Esophagus muscularis mucosa (tissue), 4 donors: Measurements from ENCODE around the gene FTSJ1. TPM values are rescaled to one million over a fixed set of nuclear protein-coding genes. Genes with fewer than 3 reads are reported as not detected.

ENCODE experiments used
- DNase-seq: peaks from one replicate; pipeline ENCODE4 v3.0.0-alpha.2; 2017; ENCODE audit errors: extremely low spot score
- H3K27ac ChIP-seq, 4 donors: fragments of 200-600 bp; sonication (generic); replicated peaks in 1 of 4; 1 replicate in 3 of 4; 2 replicates in 1 of 4; pipeline ENCODE4 v1.5.1; 2016 to 2019; ENCODE audit warnings: mild to moderate bottlenecking in 1 of 4
- H3K27me3 ChIP-seq, 4 donors: fragments of 200-600 bp; sonication (generic); one replicate each; pipeline versions ENCODE4 v1.5.1 to v1.6.0; 2016 to 2019
- H3K36me3 ChIP-seq, 4 donors: fragments of 200-600 bp; sonication (generic); one replicate each; pipeline ENCODE4 v1.5.1; 2016 to 2019
- H3K4me1 ChIP-seq, 4 donors: fragments of 200-600 bp; sonication (generic); one replicate each; pipeline ENCODE4 v1.5.1; 2016 to 2019
- H3K4me3 ChIP-seq, 4 donors: fragments of 200-600 bp; sonication (generic); 1 replicate in 2 of 4; 2 replicates in 2 of 4; pipeline ENCODE4 v1.5.1; 2016 to 2019; ENCODE audit warnings: mild to moderate bottlenecking in 4 of 4, moderate library complexity in 1 of 4
- H3K9me3 ChIP-seq, 4 donors: fragments of 200-600 bp; sonication (generic); 1 replicate in 3 of 4; 2 replicates in 1 of 4; pipeline ENCODE4 v1.5.1; 2016 to 2019
- EP300 ChIP-seq: sonication (generic); formaldehyde crosslinking; IDR thresholded peaks from one replicate; pipeline ENCODE4 v1.6.1; 2017; ENCODE audit warnings: antibody characterized with exemption
- POLR2A ChIP-seq: fragments of 450-650 bp; IDR thresholded peaks from one replicate; pipeline ENCODE4 v1.6.1; 2017; ENCODE audit warnings: antibody characterized with exemption, moderate library complexity, mild to moderate bottlenecking, low read depth
- POLR2AphosphoS5 ChIP-seq, 2 donors: sonication (generic); formaldehyde crosslinking; IDR thresholded peaks; one replicate each; pipeline ENCODE4 v1.6.1; 2017; ENCODE audit warnings: antibody characterized with exemption in 2 of 2
- WGBS: methylation state at CpG from one replicate; pipeline ENCODE4 v1.1.5; 2018; 5-methylcytosine and 5-hydroxymethylcytosine counted together
- intact Hi-C: fragments of 100-400 bp; cut with DNase I; formaldehyde crosslinking; loops from one replicate; pipeline ENCODE4 v1.15.1; 2023
- total RNA-seq, 4 donors: library from RNA; depleted of rRNA; stranded (reverse); fragments of >200 nt; gene quantifications; one replicate each; pipeline versions ENCODE4 v1.1.0 to v1.2.1, GENCODE V29; 2016
- TF ChIP-seq, protein P1 (sequence below), 3 experiments: fragments of 200-600 bp in 2 of 3; fragments of 450-650 bp in 1 of 3; sonication (generic) in 2 of 3; IDR thresholded peaks; one replicate each; pipeline ENCODE4 v1.5.1; 2017 to 2019; ENCODE audit warnings: antibody characterized with exemption in 3 of 3, mild to moderate bottlenecking in 2 of 3, moderate library complexity in 1 of 3

Gene FTSJ1
- total RNA-seq, 4 donors from 2014 or later = 38.5 to 47.3 (median 43.9) TPM

DNA sequence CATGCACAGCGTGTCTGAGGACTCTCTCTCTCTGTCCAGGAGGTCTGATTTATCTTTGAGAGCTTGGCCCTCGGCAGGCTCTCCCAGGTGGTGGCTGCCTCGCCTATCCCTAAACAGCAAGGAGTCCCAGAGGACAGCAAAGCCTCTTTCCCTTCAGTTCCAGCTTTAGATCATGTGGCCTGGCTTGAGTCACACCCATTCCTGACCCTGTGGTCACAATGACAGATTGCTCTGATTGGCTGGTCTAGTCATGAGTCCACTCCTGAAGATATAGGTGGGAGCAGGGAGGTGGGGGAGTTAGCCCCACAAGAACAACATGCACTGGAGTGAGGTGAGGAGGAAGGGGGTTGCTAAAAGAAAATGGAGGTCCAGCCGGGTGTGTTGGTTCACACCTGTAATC is 20.7 kb downstream of the FTSJ1 start:
- no peak for DNase-seq
- TF ChIP-seq, protein P1, sequence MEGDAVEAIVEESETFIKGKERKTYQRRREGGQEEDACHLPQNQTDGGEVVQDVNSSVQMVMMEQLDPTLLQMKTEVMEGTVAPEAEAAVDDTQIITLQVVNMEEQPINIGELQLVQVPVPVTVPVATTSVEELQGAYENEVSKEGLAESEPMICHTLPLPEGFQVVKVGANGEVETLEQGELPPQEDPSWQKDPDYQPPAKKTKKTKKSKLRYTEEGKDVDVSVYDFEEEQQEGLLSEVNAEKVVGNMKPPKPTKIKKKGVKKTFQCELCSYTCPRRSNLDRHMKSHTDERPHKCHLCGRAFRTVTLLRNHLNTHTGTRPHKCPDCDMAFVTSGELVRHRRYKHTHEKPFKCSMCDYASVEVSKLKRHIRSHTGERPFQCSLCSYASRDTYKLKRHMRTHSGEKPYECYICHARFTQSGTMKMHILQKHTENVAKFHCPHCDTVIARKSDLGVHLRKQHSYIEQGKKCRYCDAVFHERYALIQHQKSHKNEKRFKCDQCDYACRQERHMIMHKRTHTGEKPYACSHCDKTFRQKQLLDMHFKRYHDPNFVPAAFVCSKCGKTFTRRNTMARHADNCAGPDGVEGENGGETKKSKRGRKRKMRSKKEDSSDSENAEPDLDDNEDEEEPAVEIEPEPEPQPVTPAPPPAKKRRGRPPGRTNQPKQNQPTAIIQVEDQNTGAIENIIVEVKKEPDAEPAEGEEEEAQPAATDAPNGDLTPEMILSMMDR (IDR thresholded peaks at IDR 0.05) = no peak
- TF ChIP-seq POLR2AphosphoS5 (IDR thresholded peaks at IDR 0.05) = no peak
- TF ChIP-seq POLR2A = no peak
- TF ChIP-seq EP300 = no peak
- intact Hi-C loops = no loop called here

DNA sequence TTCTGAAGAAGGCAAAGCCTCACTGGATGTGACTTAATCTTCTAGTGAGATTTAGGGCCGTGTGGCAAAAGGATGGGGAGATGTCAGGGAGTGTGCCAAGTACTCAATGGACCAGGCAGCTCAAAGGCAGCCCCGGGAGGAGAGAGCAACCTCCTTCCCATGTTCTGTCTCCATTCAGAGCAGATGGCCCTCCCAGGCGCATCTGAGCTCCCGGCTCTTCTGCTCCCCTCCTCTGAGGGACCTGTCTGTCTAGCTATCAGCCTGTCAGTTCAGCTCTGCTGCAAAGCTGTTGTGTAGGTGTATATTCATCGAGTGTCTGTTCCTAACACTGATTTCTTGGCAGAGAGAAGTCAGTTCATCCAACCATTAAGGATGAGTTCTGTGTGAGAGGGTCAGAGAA is 21.9 kb downstream of the FTSJ1 start:
- H3K27ac ChIP-seq = no peak overlapping the region

More for the DNA sequence above, 20.7 kb downstream of the FTSJ1 start:
- WGBS = 88% methylated on average over 2 of the region's 4 CpGs
- H3K9me3 ChIP-seq = no peaks in the 10 kb centered on the region
- no peaks in the 10 kb centered on the region for H3K36me3 ChIP-seq
- H3K27me3 ChIP-seq = no peaks in the 10 kb centered on the region
- peaks cover 0 to 3% (median 0%) of the 10 kb centered on the region in 4 donors for H3K4me1 ChIP-seq
- no peak overlapping the region for H3K4me3 ChIP-seq
- H3K27ac ChIP-seq = no peak overlapping the region

DNA sequence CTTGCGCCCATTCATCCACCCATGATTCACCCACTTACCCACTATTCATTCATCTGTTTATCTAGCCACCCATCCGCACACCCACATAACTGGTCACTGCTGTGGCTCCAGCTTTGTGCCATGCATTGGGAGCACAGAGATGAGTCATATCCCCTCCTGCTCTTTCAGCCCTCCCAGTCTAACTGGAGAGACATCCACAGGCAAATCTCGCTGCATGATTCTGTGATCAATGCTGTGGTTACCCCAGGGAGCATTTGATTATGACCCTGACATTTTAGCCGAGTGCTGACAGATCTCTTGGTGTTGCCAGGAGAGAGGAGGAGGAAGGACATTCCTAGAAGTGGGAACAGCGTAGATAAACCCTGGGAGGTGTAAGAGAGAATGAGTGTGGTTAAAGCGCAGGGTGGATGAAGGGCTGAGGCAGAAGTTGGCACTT is 22.4 kb downstream of the FTSJ1 start:
- no peak for DNase-seq
- H3K27me3 ChIP-seq = no peaks in the 10 kb centered on the region
- 64% methylated on average over 6 of the region's 6 CpGs for WGBS
- no peak overlapping the region for H3K27ac ChIP-seq
- no peaks in the 10 kb centered on the region for H3K9me3 ChIP-seq
- intact Hi-C loops = no loop called here
- no peak overlapping the region for H3K4me3 ChIP-seq
- H3K36me3 ChIP-seq = no peaks in the 10 kb centered on the region
- H3K4me1 ChIP-seq = peaks cover 0 to 3% (median 0%) of the 10 kb centered on the region in 4 donors
- TF ChIP-seq POLR2A = no peak
- TF ChIP-seq, protein P1 (IDR thresholded peaks at IDR 0.05) = no peak
- no peak for TF ChIP-seq EP300
- no peak for TF ChIP-seq POLR2AphosphoS5 (IDR thresholded peaks at IDR 0.05)

More for the DNA sequence above, 21.9 kb downstream of the FTSJ1 start:
- Histone ChIP-seq H3K36me3 (no peaks in the 10 kb centered on the region), H3K4me1 (peaks cover 0 to 3% (median 0%) of the 10 kb centered on the region in 4 donors), H3K27me3 (no peaks in the 10 kb centered on the region), H3K4me3 (no peak overlapping the region), H3K9me3 (no peaks in the 10 kb centered on the region)
- intact Hi-C loops = no loop called here
- DNase-seq = no peak
- 64% methylated on average over 5 of the region's 5 CpGs for WGBS
- no peak for TF ChIP-seq POLR2A
- TF ChIP-seq POLR2AphosphoS5 (IDR thresholded peaks at IDR 0.05) = no peak
- TF ChIP-seq, protein P1 (IDR thresholded peaks at IDR 0.05) = no peak
- TF ChIP-seq EP300 = no peak

DNA sequence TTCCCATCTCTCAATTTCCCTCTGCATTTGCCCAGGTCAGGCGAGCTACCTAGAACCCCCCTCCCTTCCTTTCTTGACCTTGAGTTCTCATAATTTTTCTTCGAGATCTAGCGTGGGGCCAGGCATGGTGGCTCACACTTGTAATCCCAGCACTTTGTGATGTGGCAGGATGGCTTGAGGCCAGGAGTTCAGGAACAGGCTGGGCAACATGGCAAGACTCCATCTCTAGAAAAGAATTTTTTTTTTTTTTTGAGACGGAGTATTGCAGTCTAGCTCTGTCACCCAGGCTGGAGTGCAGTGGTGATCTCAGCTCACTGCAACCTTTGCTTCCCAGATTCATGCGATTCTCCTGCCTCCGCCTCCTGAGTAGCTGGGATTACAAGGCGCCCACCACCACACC is 28.3 kb downstream of the FTSJ1 start:
- 82% methylated on average over 7 of the region's 7 CpGs for WGBS
- H3K36me3 ChIP-seq = no peaks in the 10 kb centered on the region
- H3K27ac ChIP-seq = no peak overlapping the region
- H3K4me3 ChIP-seq = no peak overlapping the region
- H3K4me1 ChIP-seq = peaks cover 0 to 7% (median 6%) of the 10 kb centered on the region in 4 donors
- H3K9me3 ChIP-seq = no peaks in the 10 kb centered on the region
- TF ChIP-seq POLR2A = no peak
- TF ChIP-seq, protein P1 (IDR thresholded peaks at IDR 0.05) = no peak
- no peak for TF ChIP-seq EP300
- TF ChIP-seq POLR2AphosphoS5 (IDR thresholded peaks at IDR 0.05) = no peak
- no peak for DNase-seq
- no peaks in the 10 kb centered on the region for H3K27me3 ChIP-seq
- intact Hi-C loops = loop anchor here (10.0 kb wide), 1 partner anchor 419 kb away; no protein-coding TSS in a partner anchor

DNA sequence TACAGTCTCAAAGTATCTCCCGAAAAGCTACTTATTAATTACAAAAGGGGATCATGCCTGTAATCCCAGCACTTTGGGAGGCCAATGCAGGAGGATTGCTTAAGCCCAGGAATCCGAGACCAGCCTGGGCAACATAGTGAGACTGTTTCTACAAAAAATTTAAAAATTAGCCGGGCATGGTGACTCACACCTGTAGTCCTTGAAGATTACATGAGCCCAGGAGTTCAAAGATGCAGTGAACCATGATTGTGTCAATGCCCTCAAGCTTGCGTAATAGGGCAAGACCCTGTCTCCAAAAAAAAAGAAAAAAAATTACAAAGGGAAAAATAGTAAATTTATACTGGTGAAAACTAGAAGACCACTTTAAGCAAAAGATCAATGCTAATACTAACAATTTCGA is 29.5 kb downstream of the FTSJ1 start:
- H3K4me3 ChIP-seq = no peak overlapping the region
- intact Hi-C loops = loop anchor here (10.0 kb wide), 1 partner anchor 421 kb away; no protein-coding TSS in a partner anchor
- 87% methylated on average over 5 of the region's 5 CpGs for WGBS

More for the DNA sequence above, 29.5 kb downstream of the FTSJ1 start:
- Histone ChIP-seq H3K36me3 (no peaks in the 10 kb centered on the region), H3K27me3 (no peaks in the 10 kb centered on the region), H3K9me3 (no peaks in the 10 kb centered on the region), H3K4me1 (peaks cover 8 to 16% (median 14%) of the 10 kb centered on the region in 4 donors), H3K27ac (no peak overlapping the region)
- no peak for DNase-seq
- TF ChIP-seq POLR2A (no peak), EP300 (no peak), POLR2AphosphoS5 (IDR thresholded peaks at IDR 0.05) (no peak)
- TF ChIP-seq, protein P1 (IDR thresholded peaks at IDR 0.05) = no peak
